ENCODE results near the gene TMEM178A. TPM values are rescaled to one million over a fixed set of nuclear protein-coding genes. Genes with fewer than 3 reads are reported as not detected.

TMEM178A gene
- total RNA-seq, 1 donor from 2014 or later = 0.40 TPM

DNA sequence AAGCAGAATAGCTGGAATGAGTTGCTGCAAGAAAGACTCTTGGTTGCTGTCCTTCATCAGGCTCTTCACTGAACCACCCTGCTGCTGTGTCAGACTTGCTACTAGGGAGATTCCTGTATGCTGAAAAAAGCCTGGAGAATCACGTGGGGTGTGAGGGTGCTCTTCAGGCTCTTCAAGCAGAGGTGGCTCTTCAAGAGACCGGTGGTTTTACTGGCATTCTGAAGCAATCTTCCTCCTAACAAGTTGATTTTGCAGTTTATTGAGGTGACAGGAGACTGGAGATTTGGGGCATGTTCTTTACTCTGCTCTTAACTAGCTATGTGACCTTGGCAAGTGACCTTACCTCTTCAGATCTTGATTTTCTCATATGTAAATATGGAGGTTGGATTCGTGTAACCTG lies 14.1 kb downstream of the TMEM178A start:
- ATAC-seq = no peak

DNA sequence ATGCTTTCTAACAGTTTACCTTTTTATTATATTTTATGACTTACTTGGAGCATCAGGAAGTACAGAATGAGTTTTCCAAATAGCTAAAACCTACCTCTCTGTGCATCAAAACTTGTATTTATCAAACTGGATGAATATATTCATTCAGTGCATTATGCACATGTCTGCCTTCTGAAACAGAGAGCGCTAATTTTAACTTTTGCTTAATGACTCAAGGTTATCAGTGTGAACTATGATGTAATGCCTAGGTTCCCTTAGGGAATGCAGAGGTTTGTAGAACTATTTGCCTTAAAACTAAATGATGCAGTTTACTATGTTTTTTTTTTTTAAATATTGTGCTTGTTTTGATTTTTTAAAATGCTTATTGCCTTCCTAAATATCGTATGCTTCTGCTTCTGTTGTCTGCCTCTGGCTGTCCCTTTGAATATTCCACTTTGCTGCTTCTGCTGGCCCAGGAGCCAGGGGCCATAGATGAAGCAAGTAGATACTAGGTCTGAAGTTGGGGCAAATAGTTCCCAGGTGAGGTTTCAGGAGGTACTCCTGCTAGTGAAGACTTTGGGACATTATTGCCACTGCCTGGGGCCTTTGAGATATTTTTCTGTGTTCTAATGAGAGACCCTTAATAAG lies 16.5 kb downstream of the TMEM178A start:
- ATAC-seq = no peak

DNA sequence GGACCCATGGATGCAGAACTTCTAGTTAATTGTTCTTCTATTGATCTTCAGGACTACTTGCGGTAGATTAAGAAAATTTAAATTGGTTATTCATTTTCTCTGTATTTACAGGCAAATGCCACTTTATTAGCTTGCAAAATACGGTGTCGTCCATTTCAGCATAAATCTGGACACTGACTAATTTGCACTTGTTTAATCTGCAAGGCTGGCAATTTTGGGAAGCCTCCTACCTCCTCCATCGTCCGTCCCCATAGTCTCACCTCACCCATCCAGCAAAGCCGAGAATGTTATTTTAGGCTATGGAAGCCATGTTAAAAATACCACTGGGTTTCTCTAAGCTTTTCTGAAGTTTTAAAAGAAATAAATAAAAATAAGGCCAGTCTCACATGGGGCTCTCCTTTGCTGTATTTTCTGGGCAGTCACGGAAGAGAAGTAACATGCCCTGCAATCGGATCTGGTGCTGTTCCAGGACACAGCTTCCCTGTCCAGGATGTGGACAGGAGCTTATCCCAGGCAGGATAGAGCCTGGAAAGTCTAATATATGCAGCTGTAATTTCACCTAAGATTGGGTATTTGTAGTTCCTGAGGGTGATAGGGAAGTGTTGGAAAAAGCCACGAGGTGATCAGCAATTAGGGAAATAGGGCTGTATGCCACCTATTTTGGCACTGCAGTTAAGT lies 17.4 kb downstream of the TMEM178A start:
- ATAC-seq = no peak

DNA sequence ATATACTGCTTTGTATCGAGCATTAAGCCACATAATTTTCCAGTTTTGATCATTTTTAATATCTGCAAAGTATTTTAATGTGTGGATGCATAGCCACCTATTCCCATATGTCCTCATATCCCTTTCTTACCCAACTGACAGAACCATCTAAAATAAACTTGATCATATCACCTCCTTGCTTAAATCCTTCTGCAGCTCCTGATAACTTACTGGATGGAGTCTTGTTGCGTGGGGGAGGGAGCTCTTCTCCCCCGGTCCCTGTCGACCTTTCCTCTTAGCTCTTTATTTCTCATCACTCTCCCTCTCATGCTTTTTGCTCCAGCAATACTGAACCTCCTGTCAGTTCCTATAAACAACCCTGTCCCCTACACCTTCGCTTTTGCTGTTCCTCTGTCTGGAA lies 18.7 kb downstream of the TMEM178A start:
- no peak for ATAC-seq

DNA sequence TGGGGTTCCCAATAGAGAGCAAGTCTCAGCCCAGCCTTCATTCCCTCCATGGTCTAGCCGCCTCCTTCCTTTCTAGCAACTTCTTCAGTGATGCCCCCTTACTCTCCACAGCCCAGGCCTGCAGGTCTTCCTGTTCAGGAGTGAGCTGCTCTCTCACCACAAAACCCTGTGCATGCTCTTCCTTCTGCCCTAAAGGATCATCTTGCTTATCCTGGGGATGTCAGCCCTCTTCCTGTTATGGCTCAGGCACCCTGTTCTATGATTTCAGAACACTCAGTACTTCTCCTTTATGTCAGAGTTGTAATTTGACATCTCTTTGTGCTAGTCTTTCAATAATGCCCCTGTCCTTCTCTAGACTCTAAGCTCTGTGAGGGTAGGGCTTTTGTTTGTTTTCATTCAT lies 19.4 kb downstream of the TMEM178A start:
- ATAC-seq = no peak

DNA sequence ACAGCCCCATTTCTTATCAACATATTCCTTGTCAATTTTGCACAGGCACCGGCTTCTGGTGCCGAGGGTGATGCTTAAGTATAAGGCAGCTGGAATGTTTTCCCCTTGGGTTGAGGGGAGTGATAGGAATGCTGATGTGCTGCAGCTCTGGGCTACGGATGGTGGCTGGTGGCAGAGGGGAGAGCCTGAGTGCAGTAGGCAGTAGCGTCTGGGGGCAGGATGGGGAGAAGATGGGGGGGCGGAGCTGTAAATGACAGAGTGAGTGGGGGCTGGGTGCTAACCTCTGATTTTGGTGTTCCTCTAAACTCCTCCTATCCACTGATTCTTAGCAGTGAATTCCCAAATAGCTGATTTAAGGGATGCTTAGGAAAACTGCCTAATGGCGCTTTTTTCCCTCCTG lies 20.7 kb downstream of the TMEM178A start:
- ATAC-seq = no peak

DNA sequence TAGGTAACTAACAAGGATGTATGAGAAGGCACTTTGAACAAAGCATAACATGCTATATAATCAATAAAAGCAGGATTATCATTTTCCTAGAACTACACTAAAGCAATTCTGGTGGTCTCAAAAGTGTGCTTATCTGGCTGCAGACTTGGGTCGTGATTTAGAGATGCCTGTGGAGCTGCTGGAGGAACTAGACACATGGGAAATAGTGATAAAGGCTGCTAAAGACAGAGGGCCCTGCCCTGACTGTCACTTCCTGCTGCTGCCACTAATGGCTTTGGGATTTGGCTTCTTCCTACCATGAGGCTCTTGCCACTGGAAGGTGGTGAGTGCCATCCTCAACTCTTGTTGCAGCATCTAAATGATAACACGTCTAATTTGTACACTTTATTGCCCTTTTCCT lies 22.5 kb downstream of the TMEM178A start:
- ATAC-seq = no peak

DNA sequence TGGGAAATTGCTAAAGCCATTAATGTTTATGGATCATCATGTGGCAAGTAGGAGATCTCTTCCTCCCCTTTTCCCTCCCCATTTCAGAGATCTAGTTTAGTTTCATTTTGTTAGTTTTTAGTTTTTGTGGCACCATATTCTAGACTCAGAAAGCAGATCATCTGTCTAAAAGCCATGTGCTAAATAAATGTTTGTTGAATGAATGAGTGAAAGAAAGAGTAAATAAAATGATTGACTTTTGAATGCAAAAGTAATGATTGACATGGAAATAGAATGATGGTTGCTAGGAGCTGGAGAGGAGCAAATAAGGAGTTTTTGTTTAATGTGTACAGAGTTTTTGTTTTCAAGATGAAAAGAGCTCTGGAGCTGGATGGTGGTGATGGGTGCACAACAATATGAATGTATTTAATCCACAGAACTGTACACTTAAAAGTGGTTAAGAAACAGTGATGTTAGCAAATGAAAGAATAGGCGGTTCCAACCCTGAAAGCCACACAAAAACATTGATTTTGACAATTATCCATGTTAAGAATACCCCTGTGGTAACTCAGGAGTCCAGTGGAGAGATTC lies 23.6 kb downstream of the TMEM178A start:
- ATAC-seq = no peak

DNA sequence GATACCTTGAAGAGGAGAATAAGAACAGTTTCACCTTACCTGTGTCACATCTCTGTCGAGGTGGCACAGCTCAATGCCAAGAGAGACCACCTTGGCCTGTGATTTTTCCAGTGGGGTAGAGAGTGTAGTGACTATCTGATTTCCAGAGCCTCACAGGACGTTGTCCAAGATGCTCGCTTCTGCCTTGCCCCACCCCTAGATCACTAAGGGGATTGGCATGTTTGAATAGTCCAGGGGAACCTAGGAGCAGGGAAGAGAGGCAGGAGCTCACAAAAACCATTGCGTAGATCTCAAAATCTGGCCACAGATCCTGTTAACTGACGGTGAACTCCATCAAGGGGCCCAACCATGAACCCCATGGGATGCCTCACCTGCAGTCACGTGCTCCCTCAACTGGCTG lies 24.2 kb downstream of the TMEM178A start:
- no peak for ATAC-seq

DNA sequence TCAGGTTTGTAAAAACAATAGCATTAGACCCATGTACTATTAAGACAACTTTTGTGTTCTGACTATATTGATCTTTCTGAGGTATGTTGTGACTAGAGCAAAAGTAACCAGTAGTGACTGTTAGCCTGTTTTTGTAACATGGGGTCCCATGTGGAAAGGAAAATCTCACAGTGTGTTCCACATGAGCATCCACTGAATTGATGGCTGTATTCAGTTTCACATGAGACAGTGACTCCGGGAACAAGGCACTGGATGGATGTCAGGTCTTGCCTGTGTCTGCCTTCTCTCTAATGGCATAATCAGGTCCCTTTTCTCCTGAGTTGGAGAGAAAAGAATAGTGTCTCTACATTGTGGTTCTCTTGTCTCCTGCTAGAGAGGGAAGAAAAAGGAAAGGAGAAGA lies 27.5 kb downstream of the TMEM178A start:
- no peak for ATAC-seq

DNA sequence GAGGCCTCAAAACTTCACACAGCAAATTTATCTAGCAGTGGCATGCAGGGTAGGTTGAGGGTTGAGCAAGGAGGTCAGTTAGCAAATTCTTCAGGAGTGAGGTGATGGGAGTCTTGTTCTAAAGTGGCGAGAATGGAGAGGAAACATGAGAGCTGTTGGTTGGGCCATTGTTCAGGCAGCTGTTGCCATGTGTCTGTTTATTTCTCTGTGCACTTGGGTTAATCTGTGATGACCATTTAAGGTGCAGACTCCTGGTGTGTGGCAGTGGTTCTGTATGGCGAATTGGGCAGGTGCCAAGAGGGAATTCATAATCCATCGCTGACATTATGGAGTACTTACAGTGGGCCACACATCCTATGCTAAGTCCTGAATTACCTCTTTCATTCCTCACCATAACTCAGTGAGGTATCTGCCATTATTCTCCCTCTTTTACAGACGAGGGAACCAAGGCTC lies 30.4 kb downstream of the TMEM178A start:
- ATAC-seq = no peak

DNA sequence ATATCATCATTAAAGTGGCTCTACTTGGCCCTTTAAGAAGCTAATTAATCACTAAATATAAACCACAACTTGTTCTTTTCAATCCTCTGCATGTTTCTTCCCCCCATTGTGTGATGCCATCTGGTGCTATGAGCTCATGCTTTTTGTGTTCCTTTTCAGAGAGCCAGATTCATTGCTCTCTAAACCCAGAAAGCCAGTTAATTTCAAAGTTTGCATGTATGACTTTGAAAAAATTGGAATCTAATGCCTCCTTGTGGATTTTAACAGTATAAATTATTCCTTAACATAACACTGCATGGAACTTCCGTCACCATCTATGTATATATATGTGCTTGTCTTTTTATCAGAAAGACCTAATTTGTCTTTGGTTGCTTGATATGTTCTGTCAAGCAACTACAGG lies 31.1 kb downstream of the TMEM178A start:
- ATAC-seq = no peak

DNA sequence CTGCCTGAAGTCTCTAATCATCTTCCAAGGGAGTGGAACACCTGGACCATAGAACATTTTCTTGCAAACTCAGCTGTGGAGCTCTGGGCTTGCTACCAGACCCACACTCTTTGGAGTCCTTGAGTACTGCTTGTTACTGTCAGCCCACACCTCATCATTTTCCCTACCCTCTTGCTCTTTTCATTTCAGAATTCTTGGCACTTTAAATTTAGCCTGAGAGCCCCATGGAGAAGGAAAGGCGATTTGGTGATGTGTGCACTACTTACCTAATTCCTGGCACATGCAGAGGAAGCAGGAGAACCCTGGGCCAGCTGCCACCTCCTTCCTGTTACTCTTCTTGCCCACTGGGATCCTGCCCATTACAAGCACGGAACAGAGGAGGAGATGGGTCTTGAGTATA lies 31.7 kb downstream of the TMEM178A start:
- ATAC-seq = no peak

DNA sequence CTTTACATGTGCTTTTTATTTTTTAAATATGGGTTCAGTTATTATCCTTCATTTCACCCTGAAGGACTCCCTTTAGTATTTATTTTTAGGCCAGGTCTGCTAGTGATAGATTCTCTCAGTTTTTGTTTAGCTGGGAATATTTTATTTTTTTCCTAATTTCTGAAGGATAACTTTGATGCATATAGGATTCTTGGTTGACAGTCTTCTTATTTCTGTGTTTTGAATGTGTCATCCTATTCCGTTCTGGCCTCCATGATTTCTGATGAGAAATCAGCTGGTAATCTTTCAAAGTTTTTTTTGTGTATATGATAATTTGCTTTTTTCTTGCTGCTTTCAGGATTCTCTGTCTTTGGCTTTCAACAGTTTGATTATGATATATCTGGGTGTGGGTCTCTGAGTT lies 35.4 kb downstream of the TMEM178A start:
- no peak for ATAC-seq

DNA sequence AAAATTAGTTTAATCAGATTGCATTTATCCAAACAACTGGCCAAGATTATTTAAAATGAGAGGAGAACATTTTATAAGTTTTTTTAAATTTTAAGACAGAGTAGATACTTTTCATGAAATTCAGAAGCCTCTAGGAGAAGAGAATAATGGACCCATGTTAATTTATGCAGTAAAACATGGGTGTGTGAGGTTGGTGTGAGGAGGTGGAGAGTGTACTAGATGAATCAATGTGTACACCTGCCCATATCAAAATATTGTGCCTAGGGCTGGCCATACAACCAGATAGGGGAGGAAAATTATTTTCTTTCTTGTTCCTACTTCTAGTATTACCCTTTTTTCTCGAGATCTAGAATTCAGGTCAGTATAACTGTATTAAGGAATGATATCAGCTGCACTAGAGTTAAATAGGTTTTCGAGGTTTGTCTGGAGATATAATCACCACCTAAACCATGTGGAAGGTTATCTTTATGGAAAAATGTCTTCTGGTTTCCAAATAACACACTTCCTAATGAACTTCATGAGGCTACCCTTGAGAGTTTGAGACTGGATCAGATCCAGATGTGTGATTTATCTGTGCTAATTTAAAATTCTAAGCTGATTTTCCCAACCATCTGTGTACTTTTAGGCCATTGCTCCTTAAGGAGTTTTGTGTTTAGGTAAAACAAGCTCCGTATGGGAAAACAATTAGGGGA lies 37.6 kb downstream of the TMEM178A start:
- no peak for ATAC-seq

DNA sequence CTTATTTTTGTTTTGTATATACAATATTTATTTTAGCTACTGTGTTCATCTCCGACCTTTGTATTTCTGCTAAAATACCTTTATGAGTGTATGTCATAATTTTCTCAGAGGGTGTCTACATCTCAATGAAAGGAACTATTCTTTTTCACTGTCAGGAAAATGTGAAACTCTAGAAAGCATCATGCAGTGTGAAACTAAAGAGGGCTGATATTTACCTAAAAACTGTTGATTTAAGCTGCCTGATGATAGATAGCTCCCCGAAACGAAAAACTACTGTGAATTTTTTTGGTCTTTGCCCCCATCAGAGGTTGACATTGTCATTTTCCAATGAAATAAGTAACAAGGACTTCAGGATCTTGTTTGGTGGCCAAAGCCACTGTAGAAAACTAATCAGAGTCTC lies 38.8 kb downstream of the TMEM178A start:
- ATAC-seq = no peak

DNA sequence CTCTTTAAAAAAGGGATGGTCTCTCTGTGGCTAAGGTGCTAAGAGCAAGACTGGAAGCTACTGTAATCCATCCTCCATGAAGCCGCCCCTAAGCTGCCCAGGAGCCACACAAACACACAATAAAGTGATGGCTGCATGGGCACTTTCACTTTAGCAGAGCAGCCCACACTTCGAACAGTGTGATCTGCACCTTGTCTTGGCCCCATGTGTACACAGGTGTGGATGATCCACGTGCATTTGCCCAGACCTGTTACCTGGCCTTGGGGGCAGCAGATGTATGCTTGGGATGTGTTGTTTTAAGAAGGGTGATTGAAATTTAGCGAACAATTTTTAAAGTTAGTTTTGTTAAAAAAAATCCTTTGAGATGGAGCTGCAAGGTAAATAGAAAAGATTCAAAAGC lies 39.9 kb downstream of the TMEM178A start:
- ATAC-seq = no peak

DNA sequence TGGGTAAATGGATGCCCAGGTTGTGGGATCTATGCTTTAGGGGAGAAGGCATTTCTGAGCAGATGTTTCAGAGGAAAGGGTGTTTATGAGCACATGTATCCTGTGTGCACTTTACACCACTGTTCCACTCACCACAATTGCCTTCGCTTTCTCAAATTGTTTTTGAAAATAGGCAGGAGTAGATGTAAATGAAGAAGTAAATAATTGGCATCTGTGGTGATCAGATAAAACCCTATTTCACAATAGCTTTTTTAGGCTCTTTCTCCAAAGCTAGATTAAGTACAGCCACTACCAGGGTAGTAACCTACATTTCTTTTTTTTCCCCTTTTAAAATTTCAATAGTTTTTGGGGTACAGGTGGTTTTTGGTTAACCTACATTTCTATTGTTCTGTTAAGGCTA lies 40.6 kb downstream of the TMEM178A start:
- ATAC-seq = no peak

DNA sequence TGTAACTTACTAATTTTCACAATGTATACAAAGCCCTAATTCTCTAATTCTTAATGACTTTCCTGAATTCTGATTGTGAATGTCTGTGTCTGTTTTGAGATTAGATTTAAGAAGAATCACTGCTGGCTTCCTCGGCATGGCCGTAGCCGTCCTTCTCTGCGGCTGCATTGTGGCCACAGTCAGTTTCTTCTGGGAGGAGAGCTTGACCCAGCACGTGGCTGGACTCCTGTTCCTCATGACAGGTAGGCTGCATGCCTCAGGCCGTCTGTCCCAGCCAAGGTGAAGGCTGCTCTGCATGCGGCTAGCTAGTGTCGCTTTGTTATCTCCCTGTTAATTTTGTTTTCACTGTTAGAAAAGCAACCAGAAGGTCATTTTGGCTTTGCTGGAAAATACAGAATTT lies 41.2 kb downstream of the TMEM178A start:
- ATAC-seq = no peak

DNA sequence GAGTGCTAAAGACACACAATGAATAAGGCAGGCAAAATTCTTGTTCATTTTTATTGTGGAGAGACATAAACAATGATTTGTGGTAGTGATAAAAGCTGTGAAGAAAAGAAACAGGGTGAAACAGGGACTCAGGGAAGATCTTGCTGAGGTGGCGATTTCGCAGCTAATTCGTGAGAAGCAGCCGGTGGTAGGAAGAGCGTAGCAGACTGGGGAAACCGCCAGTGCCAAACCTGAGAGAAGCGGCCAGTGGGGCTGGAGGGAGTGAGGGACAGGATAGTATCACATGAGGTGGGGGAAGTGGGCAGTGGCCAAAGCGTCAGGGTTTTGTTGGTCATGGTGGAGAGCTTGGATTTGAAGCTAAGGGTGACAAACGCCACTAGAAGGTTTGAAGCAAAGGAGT lies 42.3 kb downstream of the TMEM178A start:
- no peak for ATAC-seq

DNA sequence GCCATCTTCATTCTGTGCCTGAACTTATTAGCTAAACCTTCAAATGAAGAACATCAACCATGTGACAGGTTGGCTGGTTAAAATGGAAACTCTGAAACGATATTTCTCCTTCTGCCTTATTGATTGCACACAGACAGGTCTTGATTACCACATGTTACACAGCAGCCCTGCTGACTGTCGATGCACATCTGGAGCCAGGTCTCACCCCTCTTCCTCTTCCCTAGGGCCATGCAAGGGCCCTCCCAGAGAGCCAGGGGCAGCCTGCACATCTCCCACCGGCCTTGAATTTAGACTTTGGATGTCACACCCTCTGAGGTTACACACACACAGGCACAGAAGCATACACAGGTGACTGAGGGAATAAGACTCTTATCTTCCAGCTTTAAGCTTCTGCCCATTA lies 45.1 kb downstream of the TMEM178A start:
- ATAC-seq = no peak

DNA sequence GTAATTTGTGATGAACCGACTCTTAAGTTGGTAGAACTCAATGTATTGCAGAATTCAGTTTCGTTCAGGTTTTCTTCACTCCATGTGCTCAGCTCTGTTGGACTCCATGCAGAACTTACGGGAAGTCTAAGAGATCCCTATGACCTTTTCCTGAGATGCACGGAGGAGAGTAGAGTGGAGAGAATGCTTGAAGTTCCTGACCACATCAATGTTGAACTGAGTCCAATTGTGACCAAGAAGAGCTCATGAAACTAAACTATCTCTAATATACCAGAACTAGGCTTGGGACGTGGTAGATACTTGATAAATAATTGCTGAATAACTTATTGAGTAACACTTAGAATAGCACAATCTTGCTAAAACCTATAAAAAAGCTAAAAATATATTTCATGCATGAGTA lies 47.2 kb downstream of the TMEM178A start:
- ATAC-seq = no peak

DNA sequence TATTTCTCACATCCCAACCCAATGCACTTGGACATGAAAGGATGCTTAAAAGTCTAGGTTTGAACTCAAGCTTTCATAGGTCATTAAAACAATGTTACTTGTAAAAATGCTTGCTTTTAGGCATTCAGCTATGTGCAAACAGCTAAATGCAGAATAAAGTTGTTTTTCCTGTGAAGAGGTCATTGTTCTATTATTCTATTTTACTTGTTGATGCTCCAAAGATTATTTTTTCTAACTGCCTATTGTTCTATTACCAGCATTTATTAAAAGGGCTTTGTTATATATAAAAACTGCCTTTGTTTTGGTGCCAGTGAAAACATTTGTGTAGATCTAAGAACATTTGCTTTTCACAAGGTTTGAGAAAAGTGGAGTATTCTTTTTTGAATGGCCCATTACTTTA lies 49.4 kb downstream of the TMEM178A start:
- ATAC-seq = no peak

DNA sequence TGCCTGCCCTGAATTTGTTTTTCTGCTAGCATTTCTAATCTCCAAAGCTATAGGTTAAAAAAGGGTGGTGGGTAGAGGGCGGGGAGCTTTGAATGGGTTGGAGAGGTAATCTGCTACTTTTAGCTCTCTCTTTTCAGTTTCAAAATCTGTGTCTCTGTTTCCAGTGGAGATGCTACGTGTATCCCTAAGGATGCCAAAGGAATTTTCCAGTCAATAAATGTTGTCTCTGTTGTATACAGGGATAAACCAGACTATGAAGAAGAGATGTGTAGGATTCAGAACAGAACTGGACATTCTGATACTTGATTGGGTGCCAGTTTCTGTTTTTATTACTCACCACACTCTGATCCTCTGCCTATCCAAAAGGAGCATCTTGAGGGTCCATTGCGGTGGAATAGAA lies 50.1 kb downstream of the TMEM178A start:
- ATAC-seq = no peak
